Activated gamma-delta T cell treated with anti-CD3 and anti-CD28 coated beads, Interleukin-2, amount 50 U/mL, for 16 hours (primary cell): ENCODE results near the gene UIMC1.
A peak's percentile ranks its signal among the peaks of the same experiment; 100 is the strongest.
"Not testable (repeated sequence)": the region's sequence is repeated elsewhere in the genome, so short reads cannot be mapped to it uniquely, and the experiment has no call there.

Source experiments
- DNase-seq: peaks from one replicate; pipeline ENCODE4 v3.0.0-alpha.2; 2020; ENCODE audit warnings: low read depth

Gene UIMC1

DNA sequence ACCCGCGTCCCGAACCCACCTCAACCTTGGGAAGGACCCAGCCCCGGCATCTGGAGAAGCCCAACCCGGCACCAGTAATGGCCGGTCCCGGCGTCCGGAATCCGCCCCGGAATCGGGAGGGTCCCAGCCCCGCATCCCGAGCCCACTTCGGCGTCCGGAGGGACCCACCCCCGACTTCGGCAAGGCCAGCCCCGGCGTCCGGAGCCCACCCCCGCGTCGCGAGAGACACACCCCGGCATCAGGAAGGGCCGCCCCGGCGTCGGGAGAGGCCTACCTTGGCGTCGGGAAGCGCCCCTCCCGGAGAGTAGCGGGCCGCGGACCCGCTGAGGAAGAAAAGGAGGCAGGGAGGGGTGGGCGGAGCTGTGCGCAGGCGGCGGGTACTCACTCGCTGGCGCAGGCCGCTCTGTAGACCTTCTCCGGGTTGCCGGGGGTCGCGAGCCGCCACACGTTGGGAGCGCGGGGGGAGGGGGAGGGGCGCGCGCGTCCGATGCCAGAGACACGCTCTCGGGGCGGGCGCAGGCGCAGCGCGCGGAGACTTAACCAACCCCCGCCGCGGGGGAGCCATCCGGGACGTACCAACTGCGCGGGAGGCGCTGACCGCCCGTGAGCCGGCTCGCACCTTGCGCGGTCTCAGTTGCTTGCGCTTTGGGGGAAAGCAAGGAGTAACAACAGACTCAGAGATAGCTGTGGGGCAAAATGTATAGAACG, at the start of gene UIMC1:
TSS of gene UIMC1 (minus strand) at position 515 of the 708 bp plus-strand sequence. CDS start 24,164 bp downstream, outside the sequence.
- DNase-seq = peak; percentile 89

DNA sequence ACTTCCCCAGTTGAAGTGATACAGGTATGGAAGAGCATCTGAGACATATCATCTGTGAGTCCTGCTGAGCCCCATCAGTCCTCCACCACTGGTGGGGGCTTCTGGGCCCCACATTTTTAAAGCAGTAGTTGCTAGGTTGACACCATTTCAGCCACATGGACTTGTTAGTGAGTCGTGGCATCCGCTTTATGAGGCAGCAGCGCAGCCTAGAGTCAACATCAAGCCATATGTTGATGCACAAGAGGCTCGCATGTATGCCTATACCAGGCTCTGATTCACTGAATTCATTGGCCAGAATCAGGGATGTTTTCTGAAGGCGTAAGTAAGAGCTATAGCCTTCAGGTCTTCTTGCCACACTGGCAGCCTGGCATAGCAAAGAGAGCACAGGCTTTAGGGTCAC, 42.7 kb upstream of the UIMC1 start:
- DNase-seq = no peak

DNA sequence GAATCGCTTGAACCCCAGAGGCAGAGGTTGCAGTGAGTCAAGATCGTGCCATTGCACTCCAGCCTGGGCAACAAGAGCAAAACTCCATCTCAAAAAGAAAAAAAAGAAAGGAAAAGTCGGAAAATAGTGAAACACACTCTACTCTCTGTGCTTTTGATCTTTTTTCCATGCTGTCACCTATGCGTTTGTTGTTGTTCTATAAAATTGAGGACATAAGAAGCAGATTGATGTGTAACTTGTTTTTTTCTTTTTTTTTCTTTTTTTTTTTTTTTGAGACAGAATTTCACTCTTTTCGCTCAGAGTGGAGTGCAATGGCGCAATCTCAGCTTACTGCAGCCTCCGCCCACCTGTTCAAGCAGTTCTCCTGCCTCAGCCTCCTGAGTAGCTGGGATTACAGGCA, 42.0 kb upstream of the UIMC1 start:
- not testable (repeated sequence) for DNase-seq

DNA sequence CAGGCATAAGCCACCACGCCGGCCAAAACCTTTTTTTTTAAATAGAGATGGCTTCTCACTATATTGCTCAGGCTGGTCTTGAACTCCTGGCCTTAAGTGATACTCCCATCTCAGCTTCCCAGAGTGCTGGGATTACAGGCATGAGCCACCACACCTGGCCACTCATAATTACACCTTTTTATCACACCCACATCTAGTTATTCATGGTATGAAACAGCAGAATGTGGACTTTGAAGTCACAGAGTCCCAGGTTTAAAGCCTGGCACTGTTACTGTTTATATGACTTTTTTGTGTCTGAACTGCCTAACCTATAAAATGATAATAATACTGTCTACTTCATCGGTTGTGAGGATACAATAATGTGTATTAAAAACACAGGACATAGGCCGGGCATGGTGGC, 39.1 kb upstream of the UIMC1 start:
- no peak for DNase-seq

DNA sequence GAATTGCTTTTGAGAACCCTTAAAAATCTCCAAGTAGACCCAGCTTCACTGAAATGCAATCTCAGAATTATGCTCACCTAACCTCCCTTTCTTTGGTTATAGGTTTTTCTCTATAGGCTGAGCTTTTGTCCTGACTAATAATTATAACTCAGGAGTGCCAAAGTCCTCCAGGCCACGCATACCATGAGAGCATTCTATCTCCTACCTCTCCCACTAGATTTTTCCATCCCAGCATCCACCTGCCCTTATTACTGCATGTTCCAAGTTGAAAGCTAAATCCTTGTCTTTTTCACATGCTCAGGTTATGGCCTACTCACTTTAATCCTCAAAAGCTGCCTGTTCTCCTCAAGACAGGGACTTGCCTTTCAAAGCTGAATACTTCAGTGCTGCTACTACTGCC, 38.1 kb upstream of the UIMC1 start:
- no peak for DNase-seq

DNA sequence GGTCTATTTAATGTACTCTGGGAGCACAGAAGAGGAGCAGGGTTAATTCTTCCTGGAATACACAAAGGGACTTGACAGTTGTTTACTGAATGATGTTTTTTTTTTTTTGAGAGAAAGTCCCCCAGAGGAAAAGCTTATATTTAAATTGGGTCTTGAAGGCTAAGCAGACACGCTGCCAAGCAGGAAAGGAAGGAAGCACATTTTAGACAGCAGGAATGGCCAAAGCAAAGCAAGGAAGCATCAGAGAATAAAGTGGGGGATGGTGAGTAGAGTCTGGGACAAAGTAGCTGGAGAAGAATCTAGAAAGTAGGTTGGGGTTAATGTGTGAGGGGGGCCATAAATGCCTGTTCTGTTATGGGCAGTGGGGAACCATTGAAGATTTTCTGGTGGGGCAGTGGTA, 37.4 kb upstream of the UIMC1 start:
- DNase-seq = no peak

DNA sequence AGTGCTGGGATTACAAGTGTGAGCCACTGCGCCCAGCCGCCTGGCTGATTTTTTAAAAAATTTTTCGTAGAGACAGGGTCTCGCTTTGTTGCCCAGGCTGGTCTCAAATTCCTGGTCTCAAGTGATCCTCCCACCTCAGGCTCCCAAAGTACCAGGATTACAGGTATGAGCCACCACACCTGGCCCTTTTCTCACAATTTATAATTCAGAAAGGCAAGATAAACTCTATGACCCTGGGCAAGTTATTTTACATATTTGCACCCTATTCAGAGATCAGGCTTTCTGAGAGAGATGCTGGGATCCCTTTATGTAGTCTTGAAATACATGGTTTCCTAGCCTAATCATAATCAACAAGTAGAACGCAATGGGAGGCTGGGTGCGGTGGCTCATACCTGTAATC, 36.5 kb upstream of the UIMC1 start:
- no peak for DNase-seq

DNA sequence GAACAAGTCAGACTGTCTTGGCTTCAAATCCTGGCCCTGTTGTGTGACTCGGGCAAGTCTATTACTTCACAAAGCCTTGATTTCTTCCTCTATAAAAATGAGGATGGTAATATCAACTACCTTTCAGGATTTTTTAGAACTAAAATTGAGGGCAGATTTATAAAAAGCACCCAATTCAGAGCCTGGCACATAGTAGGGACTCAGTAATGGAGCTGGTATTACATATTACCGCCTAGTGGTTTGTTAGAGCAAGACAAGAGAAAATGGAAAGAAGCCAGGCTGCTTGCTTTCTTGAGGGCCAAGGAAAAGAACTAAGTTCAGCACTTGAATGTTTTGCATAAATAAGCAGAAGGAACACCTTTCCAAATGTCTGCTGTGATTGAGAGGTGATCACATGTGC, 35.4 kb upstream of the UIMC1 start:
- no peak for DNase-seq

DNA sequence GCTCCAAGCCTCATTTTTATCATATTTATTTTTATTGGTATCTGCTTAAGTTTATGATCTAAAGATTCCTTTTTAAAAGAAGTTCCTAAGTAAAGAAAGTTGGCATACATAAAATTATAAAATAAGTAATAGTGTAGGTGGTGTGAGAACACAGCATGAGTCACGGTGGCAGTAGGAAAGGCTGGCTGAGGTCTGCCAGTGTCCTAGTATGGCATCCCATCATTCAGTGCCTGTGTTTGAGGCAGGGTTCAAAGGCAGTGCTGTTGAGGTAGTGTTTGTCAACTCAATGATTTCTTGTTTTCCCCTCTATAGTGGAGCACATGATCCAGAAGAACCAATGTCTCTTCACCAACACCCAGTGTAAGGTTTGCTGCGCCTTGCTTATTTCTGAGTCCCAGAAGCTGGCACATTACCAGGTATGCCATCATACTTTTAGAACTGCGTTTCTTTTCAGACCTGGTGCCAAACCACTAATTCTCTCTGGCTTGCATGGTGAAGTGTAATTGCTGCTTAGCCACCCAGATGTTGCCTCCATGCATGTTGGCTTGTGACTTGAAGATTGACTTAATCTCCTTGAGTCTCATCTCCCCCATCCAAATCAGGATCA, 34.3 kb upstream of the UIMC1 start:
- DNase-seq = no peak

DNA sequence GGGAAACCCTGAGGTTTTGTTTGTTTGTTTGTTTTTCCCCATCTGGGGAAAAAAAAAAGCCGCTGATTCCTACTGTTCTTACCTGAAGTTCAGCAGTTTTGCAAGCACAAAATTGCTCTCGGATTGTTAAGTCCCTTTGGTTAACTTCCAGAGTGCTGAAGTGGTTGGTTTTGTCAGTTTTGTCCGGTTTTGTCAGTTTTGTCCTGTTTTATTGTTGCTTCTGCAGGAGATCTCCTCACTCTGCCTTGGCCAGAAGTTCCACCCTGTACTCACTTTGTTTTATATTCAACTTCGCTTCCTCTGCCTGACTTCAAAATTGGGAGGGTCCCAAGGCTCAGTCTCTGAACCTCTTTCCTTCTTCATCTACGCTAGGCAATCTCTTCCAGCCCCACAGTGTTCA, 30.3 kb upstream of the UIMC1 start:
- no peak for DNase-seq

DNA sequence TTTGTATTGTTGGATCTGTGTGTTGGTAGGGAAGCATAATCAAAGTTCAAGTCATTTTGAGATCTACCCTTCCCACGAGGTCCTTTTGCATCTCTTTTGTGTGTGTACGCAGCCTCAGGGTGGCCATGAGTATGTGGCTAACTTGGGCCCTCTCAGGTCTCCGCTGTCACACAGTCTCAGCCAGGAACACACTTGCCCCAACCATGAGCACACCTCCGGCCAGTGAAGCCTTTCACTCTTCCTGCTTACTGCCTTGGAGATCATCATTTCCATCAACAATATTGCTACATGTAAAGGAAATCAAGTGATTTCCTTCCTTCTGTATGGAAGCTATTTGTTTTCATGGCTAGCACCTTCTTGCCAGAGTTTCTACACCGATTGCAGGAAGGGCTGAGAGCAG, 29.9 kb upstream of the UIMC1 start:
- DNase-seq = no peak

DNA sequence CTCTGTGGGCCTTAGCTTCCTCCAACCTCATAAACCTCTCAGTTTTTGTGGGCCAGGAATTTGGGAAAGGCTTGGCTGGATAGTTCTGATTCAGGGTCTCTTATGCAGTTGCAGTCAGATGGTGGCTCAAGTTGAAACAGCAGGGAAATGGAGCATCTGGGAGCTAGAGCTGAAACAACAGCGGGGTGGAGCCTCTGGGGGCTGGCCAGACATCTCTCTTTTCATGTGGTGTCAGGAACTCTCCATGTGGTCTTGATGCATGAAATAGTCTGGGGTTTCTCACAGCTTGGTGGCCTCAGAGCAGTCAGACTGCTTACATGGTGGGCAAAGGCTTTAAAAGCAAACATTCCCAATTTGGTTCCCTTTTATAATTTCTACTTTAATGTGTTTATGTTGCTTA, 29.4 kb upstream of the UIMC1 start:
- DNase-seq = no peak

DNA sequence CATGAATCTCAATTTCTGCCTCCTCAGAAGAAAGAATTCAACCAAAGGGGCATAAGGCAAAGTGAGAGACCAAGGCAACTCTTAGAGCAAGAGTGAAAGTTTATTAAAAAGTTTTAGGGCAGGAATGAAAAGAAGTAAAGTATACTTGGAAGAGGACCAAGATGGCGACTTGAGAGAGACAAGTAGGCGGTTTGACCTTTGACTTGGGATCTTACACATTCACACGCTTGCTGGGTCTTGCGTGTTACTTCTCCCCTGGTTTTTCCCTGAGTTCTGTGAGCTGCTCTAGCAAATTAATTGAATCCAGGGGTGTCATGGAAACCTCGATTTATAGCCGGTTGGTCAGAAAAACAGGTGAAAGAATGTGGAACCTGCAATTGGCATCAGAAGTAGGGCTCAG, 22.9 kb upstream of the UIMC1 start:
- no peak for DNase-seq

DNA sequence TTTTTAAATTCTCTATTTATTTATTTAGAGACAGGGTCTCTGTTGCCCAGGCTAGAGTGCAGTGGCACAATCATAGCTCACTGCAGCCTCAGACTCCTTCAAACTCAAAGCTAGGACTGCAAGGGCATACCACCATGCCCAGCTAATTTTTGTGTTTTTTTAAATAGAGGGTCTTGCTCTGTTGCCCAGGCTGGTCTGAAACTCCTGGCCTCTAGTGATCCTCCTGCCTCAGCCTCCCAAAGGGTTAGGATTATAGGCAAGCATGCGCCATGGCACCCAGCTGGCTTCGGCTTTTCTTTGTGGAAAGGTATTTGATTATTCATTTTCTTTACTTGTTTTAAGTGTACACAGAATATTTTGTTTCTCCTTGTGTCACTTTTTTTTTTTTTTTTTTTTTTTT, 21.1 kb upstream of the UIMC1 start:
- DNase-seq = no peak

DNA sequence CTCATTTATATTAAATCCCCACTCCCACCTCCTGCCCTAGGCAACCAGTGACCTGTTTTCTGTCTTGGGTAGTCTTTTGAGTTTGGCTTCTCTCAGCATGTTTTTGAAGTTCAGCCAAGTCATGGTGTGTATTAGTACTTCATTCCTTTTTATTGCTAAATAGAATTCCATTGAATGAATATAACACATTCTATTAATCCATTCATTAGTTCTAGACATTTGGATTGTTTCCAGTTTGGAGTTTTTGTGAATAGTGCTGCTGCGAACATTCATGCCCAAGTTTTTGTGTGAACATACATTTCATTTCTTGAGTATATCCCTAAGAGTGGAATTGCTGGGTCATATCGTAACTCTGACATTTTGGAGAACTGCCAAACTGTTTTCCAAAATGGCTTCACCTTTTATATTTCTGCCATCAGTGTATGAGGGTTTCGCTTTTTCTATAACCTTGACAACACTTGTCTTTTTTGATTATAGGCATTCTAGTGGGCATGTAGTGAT, 18.6 kb upstream of the UIMC1 start:
- DNase-seq = no peak

DNA sequence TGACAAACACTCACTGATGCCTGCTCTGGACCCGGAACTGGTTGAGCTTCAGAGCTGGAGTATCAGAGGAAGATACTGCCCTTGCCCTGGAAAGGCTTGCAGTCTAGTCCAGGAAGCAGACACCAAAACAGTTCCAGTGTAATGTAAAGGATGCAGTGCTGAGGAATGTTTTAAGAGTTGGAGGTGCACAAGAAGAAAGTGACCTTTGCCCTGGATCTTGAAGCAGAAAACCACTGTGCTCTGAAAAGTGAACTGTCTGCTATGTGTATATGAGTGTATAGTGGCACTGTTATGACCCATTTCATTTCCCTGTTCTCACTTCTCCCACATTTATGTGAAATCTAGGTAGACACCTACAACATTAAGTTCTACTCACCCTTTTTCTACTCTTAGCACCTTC, 18.0 kb upstream of the UIMC1 start:
- no peak for DNase-seq

DNA sequence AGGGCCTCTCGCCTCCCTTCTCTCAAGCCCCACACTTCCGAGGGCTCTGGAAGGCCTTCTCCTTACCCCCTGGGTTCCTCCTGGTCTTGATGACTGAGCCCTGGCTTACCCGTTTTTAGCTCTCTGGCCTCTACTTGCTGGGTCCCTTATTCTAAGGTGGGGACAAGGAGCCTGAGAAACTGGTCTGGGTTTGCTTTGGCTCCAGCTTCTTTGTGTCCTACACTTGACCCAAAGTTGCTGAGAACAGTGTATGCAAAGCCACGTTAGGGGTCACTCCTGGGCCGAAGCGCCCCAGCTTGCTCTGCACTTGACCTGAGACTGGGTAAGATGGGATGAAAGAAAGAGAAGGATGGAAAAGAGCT, 16.7 kb upstream of the UIMC1 start:
- DNase-seq = no peak

DNA sequence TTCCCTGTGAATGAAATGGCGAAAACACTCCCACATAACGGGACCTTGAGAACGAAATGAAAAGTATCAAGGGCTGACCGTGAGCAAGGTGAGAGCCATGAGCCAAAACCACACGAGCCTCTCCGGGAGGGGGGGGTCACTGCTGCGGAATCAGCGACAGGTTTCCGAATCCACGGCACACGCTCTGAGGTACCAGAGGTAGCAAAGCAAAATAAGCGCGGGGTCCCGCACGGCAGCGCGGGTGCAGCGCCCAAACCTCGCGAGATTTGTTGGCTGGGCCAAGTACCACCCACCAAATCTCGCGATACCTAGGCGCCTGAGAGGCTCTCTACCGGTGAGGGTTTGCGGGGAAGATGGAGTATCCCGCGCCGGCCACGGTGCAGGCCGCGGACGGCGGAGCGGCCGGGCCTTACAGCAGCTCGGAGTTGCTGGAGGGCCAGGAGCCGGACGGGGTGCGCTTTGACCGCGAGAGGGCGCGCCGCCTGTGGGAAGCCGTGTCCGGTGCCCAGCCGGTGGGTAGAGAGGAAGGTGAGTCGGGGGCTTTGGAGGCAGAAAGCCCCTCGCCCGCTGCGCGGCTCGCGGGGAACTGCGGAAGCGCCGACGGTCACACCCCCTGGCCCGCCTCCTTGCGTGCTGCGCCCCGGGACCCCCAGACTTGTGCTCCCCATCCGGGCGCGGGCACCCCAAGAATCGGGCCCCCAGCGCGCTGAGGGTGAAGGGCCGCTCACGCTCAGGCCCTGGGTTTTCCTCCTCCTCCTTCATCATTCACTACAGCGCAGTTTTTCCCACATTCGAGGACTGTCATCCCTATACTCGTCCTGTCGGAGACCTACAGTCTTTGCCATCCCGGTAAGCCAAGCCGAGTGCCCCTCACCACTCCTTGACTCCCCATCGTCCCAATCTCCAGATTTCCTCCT, 16.1 kb upstream of the UIMC1 start, which contains the start of gene ZNF346:
TSS of gene ZNF346 (plus strand) at position 311 of the 917 bp plus-strand sequence. CDS start at position 354, 43 bp downstream.
- peak; percentile 81 for DNase-seq

DNA sequence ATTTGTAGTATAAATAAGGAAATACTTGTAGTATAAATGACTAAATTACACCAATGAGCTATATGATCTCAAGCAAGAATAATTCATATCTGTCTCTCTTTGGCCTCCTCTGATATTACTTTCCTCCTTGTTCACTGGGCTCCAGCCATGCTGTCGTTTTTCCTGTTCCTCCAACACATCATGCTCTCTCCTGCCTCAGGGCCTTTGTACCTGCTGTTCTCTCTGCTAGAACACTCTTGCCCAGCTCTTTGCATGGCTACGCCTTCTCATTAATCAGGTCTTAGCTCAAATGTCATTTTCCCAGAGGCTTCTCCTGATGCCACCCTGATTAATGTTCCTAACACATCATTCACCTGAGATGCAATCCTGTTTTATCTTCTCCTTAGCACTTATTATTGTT, 13.5 kb upstream of the UIMC1 start:
- DNase-seq = no peak

DNA sequence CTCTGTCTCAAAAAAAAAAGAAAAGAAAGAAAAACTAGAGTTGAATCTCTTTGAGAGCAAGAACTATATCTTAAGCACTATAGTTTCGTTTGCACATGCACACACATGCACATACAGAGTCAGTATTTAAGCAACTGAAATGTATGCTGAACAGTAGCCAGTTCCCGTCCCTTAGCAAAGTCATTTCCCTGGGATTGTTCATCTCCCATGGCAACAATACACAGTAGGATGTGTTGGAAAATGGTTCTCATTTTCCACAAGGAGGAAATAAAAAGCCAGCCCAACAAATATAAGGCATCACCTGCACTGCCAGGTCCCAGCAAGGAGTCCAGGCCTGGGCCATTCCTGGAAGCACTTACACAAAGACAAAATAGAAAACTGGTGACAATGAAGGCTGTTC, 11.8 kb upstream of the UIMC1 start:
- DNase-seq = no peak

DNA sequence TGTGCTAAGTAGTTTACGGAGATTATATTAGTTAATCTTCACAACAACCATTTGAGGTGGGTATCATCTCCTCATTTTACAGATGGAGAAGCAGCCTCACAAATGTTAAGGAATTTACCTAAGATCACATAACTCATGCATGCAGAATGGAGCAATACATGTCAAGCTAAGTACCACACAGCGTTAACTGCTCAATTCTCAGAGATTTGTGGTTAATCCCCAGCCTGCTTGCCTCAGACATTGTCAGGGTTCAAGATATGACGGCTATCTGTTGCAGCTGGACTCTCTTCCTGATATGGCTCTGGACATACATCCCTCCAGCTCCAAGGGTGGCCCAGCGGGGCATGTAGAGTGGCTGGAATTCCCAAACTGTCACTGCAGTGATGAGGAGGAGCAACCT, 8.6 kb upstream of the UIMC1 start:
- DNase-seq = no peak

DNA sequence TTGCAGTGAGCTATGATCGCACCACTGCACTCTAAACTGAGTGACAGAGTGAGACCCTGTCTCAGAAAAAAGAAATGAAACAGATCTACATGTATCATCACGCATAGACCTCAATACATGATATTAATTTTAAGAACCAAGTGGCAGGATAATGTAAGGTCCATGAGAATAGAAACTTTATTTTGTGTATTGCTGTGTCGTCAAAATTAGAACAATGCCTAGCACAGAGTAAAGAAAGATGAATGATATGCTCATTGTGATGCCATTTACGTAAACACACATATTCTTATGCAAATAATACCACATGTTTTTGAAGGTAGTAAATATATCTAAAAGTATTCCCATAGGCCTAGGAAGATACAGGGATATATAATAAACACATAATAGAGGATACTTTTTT, 3.6 kb upstream of the UIMC1 start:
- DNase-seq = no peak

DNA sequence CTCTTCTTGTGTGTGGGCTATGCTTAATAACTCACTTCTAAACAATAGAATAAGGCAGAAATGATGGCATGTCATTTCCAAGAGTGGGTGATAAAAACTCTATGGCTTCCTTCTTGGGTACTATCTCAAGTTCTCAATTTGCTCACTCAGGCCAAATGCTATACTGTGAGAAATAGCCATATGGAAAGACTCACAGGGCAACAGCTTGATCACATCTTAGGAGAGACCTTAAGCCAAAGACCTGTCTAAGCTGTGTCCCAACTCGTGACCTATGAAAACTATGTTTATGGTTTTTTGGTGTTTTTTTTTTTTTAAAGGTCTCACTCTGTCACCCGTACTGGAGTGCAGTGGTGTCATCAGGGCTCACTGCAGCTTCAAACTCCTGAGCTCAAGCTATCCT, 2.1 kb upstream of the UIMC1 start:
- DNase-seq = no peak
